SH-SY5Y (cell line): ENCODE measurements around the gene PLSCR1.

ENCODE experiments used
- GATA2 ChIP-seq: IDR thresholded peaks from 2 replicates; pipeline ENCODE4 v1.6.1; 2011; ENCODE audit warnings: mild to moderate bottlenecking, low read depth, low read length
- GATA3 ChIP-seq: IDR thresholded peaks from 2 replicates; pipeline ENCODE4 v1.6.1; 2011; ENCODE audit warnings: low read depth, mild to moderate bottlenecking, low read length, moderate library complexity

GRCh38 chr3:146589899-146590508 is 45.6 kb upstream of the PLSCR1 start:
- TF ChIP-seq GATA2 (no peak), GATA3 (no peak)
